ENCODE data around the gene ISM1. TPM values are rescaled to one million over a fixed set of nuclear protein-coding genes. Genes with fewer than 3 reads are reported as not detected.

The ISM1 gene
- total RNA-seq, 2 donors from 2014 or later = 0.59 to 1.3 TPM

- no peaks in the 10 kb centered on the region for H3K9me3 ChIP-seq
- TF ChIP-seq CTCF (IDR thresholded peaks at IDR 0.05) = no peak
- H3K27ac ChIP-seq = no peak overlapping the region
- no peaks in the 10 kb centered on the region for H3K4me1 ChIP-seq
- H3K36me3 ChIP-seq = no peaks in the 10 kb centered on the region
- DNase-seq (ENCODE audit: low spot score) = no peak
- no peaks in the 10 kb centered on the region for H3K27me3 ChIP-seq
- H3K4me3 ChIP-seq = no peak overlapping the region
Observed at GRCh38 chr20:13333793-13334192, 112.7 kb downstream of the ISM1 start.

- H3K4me1 ChIP-seq = no peaks in the 10 kb centered on the region
- TF ChIP-seq CTCF (IDR thresholded peaks at IDR 0.05) = no peak
Observed at GRCh38 chr20:13336308-13337089, 115.4 kb downstream of the ISM1 start.

GRCh38 chr20:13337090-13337784 lies 116.2 kb downstream of the ISM1 start:
- H3K27ac ChIP-seq = no peak overlapping the region

More at GRCh38 chr20:13336308-13337089, 115.4 kb downstream of the ISM1 start:
- Histone ChIP-seq H3K27me3 (no peaks in the 10 kb centered on the region), H3K9me3 (no peaks in the 10 kb centered on the region), H3K4me3 (no peak overlapping the region), H3K36me3 (no peaks in the 10 kb centered on the region), H3K27ac (no peak overlapping the region)
- no peak for DNase-seq (ENCODE audit: low spot score)

GRCh38 chr20:13338097-13338661 lies 117.1 kb downstream of the ISM1 start:
- Histone ChIP-seq H3K4me1 (no peaks in the 10 kb centered on the region), H3K36me3 (no peaks in the 10 kb centered on the region), H3K9me3 (no peaks in the 10 kb centered on the region), H3K27ac (no peak overlapping the region), H3K27me3 (no peaks in the 10 kb centered on the region), H3K4me3 (no peak overlapping the region)
- no peak for DNase-seq (ENCODE audit: low spot score)
- no peak for TF ChIP-seq CTCF (IDR thresholded peaks at IDR 0.05)

More at GRCh38 chr20:13337090-13337784, 116.2 kb downstream of the ISM1 start:
- no peak for TF ChIP-seq CTCF (IDR thresholded peaks at IDR 0.05)
- H3K4me3 ChIP-seq = no peak overlapping the region
- no peaks in the 10 kb centered on the region for H3K4me1 ChIP-seq
- DNase-seq (ENCODE audit: low spot score) = no peak
- H3K27me3 ChIP-seq = no peaks in the 10 kb centered on the region
- H3K9me3 ChIP-seq = no peaks in the 10 kb centered on the region
- H3K36me3 ChIP-seq = no peaks in the 10 kb centered on the region

GRCh38 chr20:13338999-13339411 lies 117.9 kb downstream of the ISM1 start:
- H3K4me3 ChIP-seq = no peak overlapping the region
- no peak for TF ChIP-seq CTCF (IDR thresholded peaks at IDR 0.05)
- H3K9me3 ChIP-seq = no peaks in the 10 kb centered on the region

More at GRCh38 chr20:13338999-13339411, 117.9 kb downstream of the ISM1 start:
- Histone ChIP-seq H3K27me3 (no peaks in the 10 kb centered on the region), H3K27ac (no peak overlapping the region), H3K36me3 (no peaks in the 10 kb centered on the region), H3K4me1 (no peaks in the 10 kb centered on the region)
- no peak for DNase-seq (ENCODE audit: low spot score)

Data from right atrium auricular region (tissue), 2 donors.